ENCODE results near the gene SLC2A9.
"Not testable (repeated sequence)": the region's sequence is repeated elsewhere in the genome, so short reads cannot be mapped to it uniquely, and the experiment has no call there.

SLC2A9 gene

DNA sequence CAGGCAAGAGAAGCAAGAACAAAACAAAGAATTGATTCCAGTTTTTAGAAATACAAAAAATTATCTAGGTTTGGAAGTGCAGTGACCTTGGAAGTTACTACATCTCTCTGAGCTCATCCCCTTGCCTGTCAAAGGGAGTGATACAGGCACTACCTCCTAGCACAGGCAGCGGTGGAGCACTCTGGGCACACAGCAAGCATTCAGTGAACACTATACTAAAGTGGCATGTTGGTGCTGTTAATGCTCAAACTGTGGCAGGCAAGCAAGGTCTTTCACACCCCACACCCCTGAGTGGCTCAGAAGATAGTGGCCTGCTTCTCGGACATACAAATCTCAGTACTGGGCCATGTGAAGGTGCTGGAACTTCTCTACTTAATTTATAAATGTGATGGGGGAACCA is 188.7 kb downstream of the SLC2A9 start:
- DNase-seq = no peak

DNA sequence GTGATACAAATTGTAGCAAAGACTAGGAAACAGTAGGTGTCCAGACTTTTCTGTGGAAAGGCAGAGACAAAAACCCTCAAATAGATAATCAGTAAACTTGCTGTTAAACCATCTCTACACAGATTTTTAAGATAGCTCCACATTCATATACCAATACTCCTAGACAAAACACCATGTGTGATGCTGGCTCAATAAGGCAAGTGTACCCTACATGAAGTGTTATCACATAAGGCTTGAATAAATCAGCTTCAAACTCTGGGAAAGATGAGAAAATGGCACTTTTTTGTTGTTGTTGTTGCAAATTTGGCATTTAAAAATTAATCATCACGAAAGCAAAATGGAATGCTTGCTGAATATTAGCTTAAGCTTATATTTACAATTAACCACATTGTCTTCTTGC is 194.7 kb downstream of the SLC2A9 start:
- no peak for DNase-seq

DNA sequence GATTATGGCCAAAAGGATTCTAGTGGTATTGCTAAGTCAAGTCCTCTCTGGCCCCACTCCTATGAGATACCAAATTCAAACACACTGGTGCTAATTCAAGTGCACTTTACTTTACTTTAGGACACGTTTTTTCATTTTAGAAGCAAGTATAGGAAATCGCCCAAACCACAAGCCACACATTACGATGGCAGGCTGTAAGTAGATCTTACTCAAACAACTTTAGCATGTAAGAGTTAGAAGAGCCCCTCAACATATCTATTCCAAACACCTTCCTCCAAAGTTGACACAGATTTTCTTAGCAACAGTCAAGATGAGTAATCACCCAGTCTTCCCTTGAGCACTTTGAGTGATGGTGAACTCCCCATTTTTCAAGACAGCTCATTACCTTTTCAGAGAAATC is 196.2 kb downstream of the SLC2A9 start:
- DNase-seq = no peak

DNA sequence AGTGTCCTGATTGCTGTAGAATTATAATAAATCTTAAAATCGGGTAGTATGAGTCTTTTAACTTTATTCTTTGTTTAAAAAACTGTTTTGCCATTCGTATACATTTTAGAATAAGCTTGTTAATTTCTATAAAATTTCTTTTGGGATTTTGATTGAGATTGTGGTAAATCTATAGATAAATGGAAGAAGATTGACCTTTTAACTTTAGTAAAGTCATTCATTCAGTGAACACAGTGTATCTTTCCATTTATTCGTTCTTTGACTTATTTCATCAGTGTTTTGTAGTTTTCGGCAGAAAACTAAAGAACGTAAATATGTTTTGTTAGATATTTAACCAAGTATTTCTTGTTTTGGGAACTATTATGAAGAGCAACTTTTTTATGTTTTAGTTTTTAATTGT is 201.0 kb downstream of the SLC2A9 start:
- DNase-seq = no peak

GRCh38 chr4:9816285-9816684 is 205.0 kb downstream of the SLC2A9 start:
- no peak for DNase-seq

GRCh38 chr4:9812501-9813340 is 208.6 kb downstream of the SLC2A9 start:
- DNase-seq = peak in 1 of 51 donors; percentile 22

- no peak for DNase-seq
Observed at GRCh38 chr4:9811806-9812205, 209.5 kb downstream of the SLC2A9 start.

- DNase-seq = no peak
Observed at GRCh38 chr4:9808077-9808476, 213.2 kb downstream of the SLC2A9 start.

GRCh38 chr4:9804918-9805317 is 216.4 kb downstream of the SLC2A9 start:
- no peak for DNase-seq

GRCh38 chr4:9800848-9801247 is 220.4 kb downstream of the SLC2A9 start:
- peak in 5 of 51 donors; percentile 2 to 8 (median 4) for DNase-seq

- not testable (repeated sequence) for DNase-seq
Observed at GRCh38 chr4:9796641-9797040, 224.7 kb downstream of the SLC2A9 start.

DNA sequence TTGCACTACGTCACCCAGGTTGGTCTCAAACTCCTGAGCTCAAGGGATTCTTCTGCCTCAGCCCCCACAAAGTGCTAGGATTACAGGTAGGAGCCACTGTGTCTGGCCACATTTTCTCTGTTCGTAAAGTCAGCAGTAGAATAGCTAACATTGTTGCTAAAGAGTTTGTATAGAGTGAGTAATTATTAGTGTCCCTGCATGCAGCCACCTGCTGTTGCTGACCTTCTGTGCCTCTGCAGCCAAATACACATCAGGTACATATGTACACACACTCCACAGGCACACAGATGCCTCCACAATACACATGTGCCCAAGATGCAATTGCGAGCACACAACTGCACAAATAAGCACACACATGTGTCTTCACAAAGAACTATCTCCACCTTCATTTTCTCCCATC is 228.9 kb downstream of the SLC2A9 start:
- no peak for DNase-seq

GRCh38 chr4:9785891-9786290 is 235.4 kb downstream of the SLC2A9 start:
- not testable (repeated sequence) for DNase-seq

DNA sequence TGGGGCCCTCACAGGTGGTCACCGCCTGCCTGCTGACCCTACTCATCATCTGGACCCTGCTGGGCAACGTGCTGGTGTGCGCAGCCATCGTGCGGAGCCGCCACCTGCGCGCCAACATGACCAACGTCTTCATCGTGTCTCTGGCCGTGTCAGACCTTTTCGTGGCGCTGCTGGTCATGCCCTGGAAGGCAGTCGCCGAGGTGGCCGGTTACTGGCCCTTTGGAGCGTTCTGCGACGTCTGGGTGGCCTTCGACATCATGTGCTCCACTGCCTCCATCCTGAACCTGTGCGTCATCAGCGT is 239.2 kb downstream of the SLC2A9 start:
- DNase-seq = no peak

- peak in 1 of 51 donors; percentile 5 for DNase-seq
Observed at GRCh38 chr4:9781343-9782135, 239.8 kb downstream of the SLC2A9 start, which contains the start of gene DRD5. Gene DRD5 (plus strand): TSS chr4:9781634. CDS start chr4:9782030, 396 bp downstream.
